HEK293 (cell line): ENCODE results near the gene EZH2.

Experiments used
- CTCF ChIA-PET: fragments of 350-600 bp; formaldehyde crosslinking; extraction: SDS; loops from one replicate; lab custom pipeline; 2021; ENCODE audit warnings: antibody characterized with exemption; lab: Yijun Ruan, JAX
- POLR2A ChIA-PET: fragments of 300-600 bp; formaldehyde crosslinking; extraction: SDS; loops from one replicate; lab custom pipeline; 2020; ENCODE audit warnings: antibody characterized with exemption, inconsistent platforms; lab: Yijun Ruan, JAX
- H3K27ac ChIP-seq: fragments of 200-500 bp; sonication (Bioruptor generic); 2 replicates; pipeline ENCODE4 v1.5.1; 2014; ENCODE audit warnings: low read depth, low read length, control low read depth, inconsistent platforms; ENCODE audit errors: extremely low read depth
- H3K36me3 ChIP-seq, 2 experiments: fragments of 200-500 bp in 1 of 2; sonication (Bioruptor generic) in 1 of 2; 1 replicate in 1 of 2; 2 replicates in 1 of 2; pipeline ENCODE4 v1.5.1; 2014 to 2017; ENCODE audit warnings: inconsistent platforms in 2 of 2, low read length in 2 of 2; ENCODE audit not compliant: control insufficient read depth in 2 of 2, insufficient read depth in 1 of 2
- H3K4me1 ChIP-seq: fragments of 200-500 bp; sonication (Bioruptor generic); 2 replicates; pipeline ENCODE4 v1.5.1; 2014; ENCODE audit warnings: mild to moderate bottlenecking, low read length, inconsistent platforms; ENCODE audit not compliant: control insufficient read depth, insufficient read depth
- H3K4me3 ChIP-seq: 2 replicates; pipeline ENCODE4 v1.5.1; 2011; ENCODE audit warnings: low read depth, mild to moderate bottlenecking, control low read depth, low read length, moderate library complexity
- H3K9me3 ChIP-seq: fragments of 200-500 bp; sonication (Bioruptor generic); 2 replicates; pipeline ENCODE4 v1.5.1; 2014; ENCODE audit warnings: low read depth, low read length, inconsistent platforms; ENCODE audit not compliant: control insufficient read depth, insufficient read depth
- BCL11A ChIP-seq: fragments of 450-650 bp; formaldehyde crosslinking; IDR thresholded peaks from 2 replicates; pipeline ENCODE4 v1.5.1; 2016; ENCODE audit warnings: low read depth, missing biosample characterization, missing genetic modification characterization
- BCL11B ChIP-seq: fragments of 450-650 bp; formaldehyde crosslinking; IDR thresholded peaks from 2 replicates; pipeline ENCODE4 v1.5.1; 2016; ENCODE audit warnings: low read depth, missing biosample characterization, missing genetic modification characterization
- GLI4 ChIP-seq: fragments of 450-650 bp; formaldehyde crosslinking; IDR thresholded peaks from 2 replicates; pipeline ENCODE4 v1.5.1; 2016; ENCODE audit warnings: missing biosample characterization, missing genetic modification characterization
- KLF1 ChIP-seq: fragments of 450-650 bp; formaldehyde crosslinking; IDR thresholded peaks from 2 replicates; pipeline ENCODE4 v1.5.1; 2016; ENCODE audit warnings: missing biosample characterization, missing genetic modification characterization
- KLF16 ChIP-seq: fragments of 450-650 bp; formaldehyde crosslinking; IDR thresholded peaks from 2 replicates; pipeline ENCODE4 v1.5.1; 2017; ENCODE audit warnings: missing biosample characterization, missing genetic modification characterization
- MEIS1 ChIP-seq: sonication (generic); formaldehyde crosslinking; IDR thresholded peaks from 2 replicates; pipeline ENCODE4 v1.8.1; 2022; ENCODE audit warnings: missing genetic modification reagents, mild to moderate bottlenecking, borderline replicate concordance
- OSR2 ChIP-seq: fragments of 450-650 bp; formaldehyde crosslinking; IDR thresholded peaks from 2 replicates; pipeline ENCODE4 v1.5.1; 2016; ENCODE audit warnings: missing biosample characterization, missing genetic modification characterization
- OVOL3 ChIP-seq: fragments of 450-650 bp; formaldehyde crosslinking; IDR thresholded peaks from 2 replicates; pipeline ENCODE4 v1.5.1; 2016; ENCODE audit warnings: missing biosample characterization, missing genetic modification characterization
- PRDM1 ChIP-seq: fragments of 450-650 bp; formaldehyde crosslinking; IDR thresholded peaks from 2 replicates; pipeline ENCODE4; 2016; ENCODE audit warnings: missing biosample characterization, missing genetic modification characterization
- RBAK ChIP-seq: fragments of 450-650 bp; formaldehyde crosslinking; IDR thresholded peaks from 2 replicates; pipeline ENCODE4 v1.5.1; 2016; ENCODE audit warnings: missing biosample characterization, missing genetic modification characterization
- ZFP3 ChIP-seq: fragments of 450-650 bp; formaldehyde crosslinking; IDR thresholded peaks from 2 replicates; pipeline ENCODE4 v1.5.1; 2016; ENCODE audit warnings: low read depth, missing biosample characterization, missing genetic modification characterization
- ZNF155 ChIP-seq: fragments of 450-650 bp; formaldehyde crosslinking; IDR thresholded peaks from 2 replicates; pipeline ENCODE4 v1.5.1; 2016; ENCODE audit warnings: missing biosample characterization, missing genetic modification characterization
- ZNF19 ChIP-seq: fragments of 450-650 bp; formaldehyde crosslinking; IDR thresholded peaks from 2 replicates; pipeline ENCODE4; 2016; ENCODE audit warnings: missing biosample characterization, missing genetic modification characterization, low read depth
- ZNF24 ChIP-seq: fragments of 450-650 bp; formaldehyde crosslinking; IDR thresholded peaks from 2 replicates; pipeline ENCODE4 v1.5.1; 2016; ENCODE audit warnings: missing biosample characterization, missing genetic modification characterization
- ZNF266 ChIP-seq: fragments of 450-650 bp; formaldehyde crosslinking; IDR thresholded peaks from 2 replicates; pipeline ENCODE4 v1.5.1; 2016; ENCODE audit warnings: missing biosample characterization, missing genetic modification characterization, low read depth
- ZNF274 ChIP-seq, 2 experiments: fragments of 200-500 bp in 1 of 2; fragments of 450-650 bp in 1 of 2; sonication (Bioruptor generic) in 1 of 2; formaldehyde crosslinking in 1 of 2; IDR thresholded peaks; 2 replicates each; pipeline versions ENCODE4 v1.5.1 to v1.6.1; 2014 to 2016; ENCODE audit warnings: borderline replicate concordance in 1 of 2, inconsistent platforms in 1 of 2, low read length in 1 of 2, missing biosample characterization in 1 of 2, missing genetic modification characterization in 1 of 2
- ZNF366 ChIP-seq: fragments of 450-650 bp; formaldehyde crosslinking; conservative IDR thresholded peaks from 2 replicates; pipeline ENCODE4 v1.5.1; 2016; ENCODE audit warnings: missing biosample characterization, missing genetic modification characterization
- ZNF426 ChIP-seq: fragments of 450-650 bp; formaldehyde crosslinking; IDR thresholded peaks from 2 replicates; pipeline ENCODE4 v1.5.1; 2017; ENCODE audit warnings: missing biosample characterization, missing genetic modification characterization, mild to moderate bottlenecking, inconsistent platforms, moderate library complexity
- ZNF510 ChIP-seq: fragments of 450-650 bp; formaldehyde crosslinking; IDR thresholded peaks from 2 replicates; pipeline ENCODE4 v1.5.1; 2018; ENCODE audit warnings: mild to moderate bottlenecking, missing genetic modification characterization, missing biosample characterization; ENCODE audit not compliant: insufficient replicate concordance
- ZNF571 ChIP-seq: fragments of 450-650 bp; formaldehyde crosslinking; IDR thresholded peaks from 2 replicates; pipeline ENCODE4 v1.5.0; 2017; ENCODE audit warnings: missing biosample characterization, missing genetic modification characterization
- ZNF623 ChIP-seq: fragments of 450-650 bp; formaldehyde crosslinking; IDR thresholded peaks from 2 replicates; pipeline ENCODE4 v1.5.1; 2016; ENCODE audit warnings: missing biosample characterization, missing genetic modification characterization
- ZNF660 ChIP-seq: fragments of 450-650 bp; IDR thresholded peaks from 2 replicates; pipeline ENCODE4 v1.5.1; 2018; ENCODE audit warnings: missing biosample characterization, mild to moderate bottlenecking, missing genetic modification characterization
- ZNF768 ChIP-seq: fragments of 450-650 bp; formaldehyde crosslinking; IDR thresholded peaks from 2 replicates; pipeline ENCODE4 v1.5.1; 2018; ENCODE audit warnings: missing biosample characterization, mild to moderate bottlenecking, missing genetic modification characterization
- ZNF785 ChIP-seq: fragments of 450-650 bp; formaldehyde crosslinking; IDR thresholded peaks from 2 replicates; pipeline ENCODE4 v1.5.1; 2016; ENCODE audit warnings: missing biosample characterization, missing genetic modification characterization
- ZSCAN16 ChIP-seq: fragments of 450-650 bp; formaldehyde crosslinking; IDR thresholded peaks from 2 replicates; pipeline ENCODE4 v1.5.1; 2016; ENCODE audit warnings: missing biosample characterization, missing genetic modification characterization
- TF ChIP-seq, protein P1 (sequence below): fragments of 450-650 bp; formaldehyde crosslinking; IDR thresholded peaks from 2 replicates; pipeline ENCODE4 v1.5.1; 2016; ENCODE audit warnings: missing biosample characterization, missing genetic modification characterization
- TF ChIP-seq, protein P2 (sequence below): fragments of 450-650 bp; formaldehyde crosslinking; IDR thresholded peaks from 2 replicates; pipeline ENCODE4 v1.5.1; 2016; ENCODE audit warnings: missing biosample characterization, missing genetic modification characterization
- TF ChIP-seq, protein P3 (sequence below): fragments of 450-650 bp; formaldehyde crosslinking; IDR thresholded peaks from 2 replicates; pipeline ENCODE4 v1.5.1; 2017; ENCODE audit warnings: missing biosample characterization, missing genetic modification characterization
- TF ChIP-seq, protein P4 (sequence below): fragments of 450-650 bp; formaldehyde crosslinking; conservative IDR thresholded peaks from 2 replicates; pipeline ENCODE4 v1.5.1; 2016; ENCODE audit warnings: low read depth, missing biosample characterization, missing genetic modification characterization

The EZH2 gene

DNA sequence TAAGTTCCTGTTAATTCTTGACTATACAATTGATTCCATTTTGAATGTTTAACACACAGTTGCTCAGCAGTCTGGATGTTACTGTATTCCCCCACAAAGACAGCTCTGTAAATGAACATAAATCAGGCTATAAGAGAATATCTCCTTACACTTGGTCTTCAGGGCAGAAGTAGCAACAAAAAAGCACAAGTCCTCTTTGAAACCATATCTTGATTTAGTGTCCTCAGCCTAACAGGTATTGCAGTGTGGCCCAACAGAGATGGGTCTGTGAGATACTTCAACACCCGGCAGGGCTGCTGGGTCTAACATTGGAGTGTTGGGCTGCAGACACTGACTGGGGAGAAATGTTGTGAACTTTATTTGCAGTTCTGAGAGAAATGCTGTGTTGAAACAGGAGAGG, 109.6 kb downstream of the EZH2 start:
- Histone ChIP-seq H3K4me1 (peaks cover 3% of the 10 kb centered on the region), H3K27ac (no peak overlapping the region), H3K4me3 (no peak overlapping the region), H3K9me3 (no peaks in the 10 kb centered on the region), H3K36me3 (peaks cover 0 to 54% of the 10 kb centered on the region in 2 experiments; a peak in 1 of 3 replicates)
- TF ChIP-seq, protein P1, sequence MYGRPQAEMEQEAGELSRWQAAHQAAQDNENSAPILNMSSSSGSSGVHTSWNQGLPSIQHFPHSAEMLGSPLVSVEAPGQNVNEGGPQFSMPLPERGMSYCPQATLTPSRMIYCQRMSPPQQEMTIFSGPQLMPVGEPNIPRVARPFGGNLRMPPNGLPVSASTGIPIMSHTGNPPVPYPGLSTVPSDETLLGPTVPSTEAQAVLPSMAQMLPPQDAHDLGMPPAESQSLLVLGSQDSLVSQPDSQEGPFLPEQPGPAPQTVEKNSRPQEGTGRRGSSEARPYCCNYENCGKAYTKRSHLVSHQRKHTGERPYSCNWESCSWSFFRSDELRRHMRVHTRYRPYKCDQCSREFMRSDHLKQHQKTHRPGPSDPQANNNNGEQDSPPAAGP (tag by site-specific recombination): no peak
- TF ChIP-seq GLI4 (tag by site-specific recombination): no peak
- TF ChIP-seq ZNF768 (tag by site-specific recombination): no peak
- no peak for TF ChIP-seq ZNF510 (tag by site-specific recombination)
- no peak for TF ChIP-seq RBAK (tag by site-specific recombination)
- TF ChIP-seq, protein P2, sequence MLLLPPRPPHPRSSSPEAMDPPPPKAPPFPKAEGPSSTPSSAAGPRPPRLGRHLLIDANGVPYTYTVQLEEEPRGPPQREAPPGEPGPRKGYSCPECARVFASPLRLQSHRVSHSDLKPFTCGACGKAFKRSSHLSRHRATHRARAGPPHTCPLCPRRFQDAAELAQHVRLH (tag by site-specific recombination): no peak
- no peak for TF ChIP-seq ZNF155
- no peak for TF ChIP-seq ZNF19
- TF ChIP-seq KLF1: no peak
- TF ChIP-seq BCL11A (tag by site-specific recombination): no peak
- TF ChIP-seq OVOL3 (tag by site-specific recombination): no peak
- no peak for TF ChIP-seq ZNF623 (tag by site-specific recombination)
- TF ChIP-seq ZNF785 (tag by site-specific recombination): no peak
- TF ChIP-seq BCL11B (tag by site-specific recombination): no peak
- ChIA-PET POLR2A (interaction anchor here (1.0 to 2.3 kb wide), 2 partner anchors 76 kb away, joined by 3 to 10 read pairs; partner anchors contain the start of gene CUL1), CTCF (interaction anchor here (0.9 to 2.0 kb wide), 2 partner anchors 28 to 33 kb away, joined by 3 to 7 read pairs; no protein-coding TSS in a partner anchor)

DNA sequence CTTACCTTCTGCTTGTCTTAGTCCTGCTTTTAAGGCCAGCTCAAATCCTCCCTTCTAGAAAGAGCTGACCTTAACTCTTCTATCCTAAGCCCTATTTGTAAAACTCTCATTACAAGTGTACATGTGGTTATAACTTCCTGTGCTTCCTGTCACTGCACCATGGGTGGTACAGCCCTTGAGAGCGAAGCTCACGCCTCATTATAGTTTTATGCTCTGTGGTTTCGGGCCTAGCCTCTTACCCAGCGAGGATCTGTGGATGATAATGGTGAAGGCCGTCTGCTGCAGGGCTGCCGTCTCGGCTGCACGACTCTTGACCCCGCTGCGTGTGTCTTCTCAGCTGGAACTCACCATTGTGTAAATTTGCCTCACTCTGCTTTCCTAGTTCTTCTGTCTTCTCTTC, 110.8 kb downstream of the EZH2 start:
- Histone ChIP-seq H3K4me1 (peaks cover 3% of the 10 kb centered on the region), H3K4me3 (no peak overlapping the region), H3K27ac (no peak overlapping the region), H3K36me3 (peaks cover 0 to 53% of the 10 kb centered on the region in 2 experiments; a peak in 1 of 3 replicates), H3K9me3 (no peaks in the 10 kb centered on the region)
- ChIA-PET POLR2A (interaction anchor here (1.2 to 2.3 kb wide), 2 partner anchors 74 to 168 kb away, joined by 3 to 10 read pairs; partner anchors contain the start of gene CUL1), CTCF (interaction anchor here (0.7 to 1.1 kb wide), 2 partner anchors 190 to 198 kb away, joined by 4 to 6 read pairs; no protein-coding TSS in a partner anchor)
- TF ChIP-seq, protein P3, sequence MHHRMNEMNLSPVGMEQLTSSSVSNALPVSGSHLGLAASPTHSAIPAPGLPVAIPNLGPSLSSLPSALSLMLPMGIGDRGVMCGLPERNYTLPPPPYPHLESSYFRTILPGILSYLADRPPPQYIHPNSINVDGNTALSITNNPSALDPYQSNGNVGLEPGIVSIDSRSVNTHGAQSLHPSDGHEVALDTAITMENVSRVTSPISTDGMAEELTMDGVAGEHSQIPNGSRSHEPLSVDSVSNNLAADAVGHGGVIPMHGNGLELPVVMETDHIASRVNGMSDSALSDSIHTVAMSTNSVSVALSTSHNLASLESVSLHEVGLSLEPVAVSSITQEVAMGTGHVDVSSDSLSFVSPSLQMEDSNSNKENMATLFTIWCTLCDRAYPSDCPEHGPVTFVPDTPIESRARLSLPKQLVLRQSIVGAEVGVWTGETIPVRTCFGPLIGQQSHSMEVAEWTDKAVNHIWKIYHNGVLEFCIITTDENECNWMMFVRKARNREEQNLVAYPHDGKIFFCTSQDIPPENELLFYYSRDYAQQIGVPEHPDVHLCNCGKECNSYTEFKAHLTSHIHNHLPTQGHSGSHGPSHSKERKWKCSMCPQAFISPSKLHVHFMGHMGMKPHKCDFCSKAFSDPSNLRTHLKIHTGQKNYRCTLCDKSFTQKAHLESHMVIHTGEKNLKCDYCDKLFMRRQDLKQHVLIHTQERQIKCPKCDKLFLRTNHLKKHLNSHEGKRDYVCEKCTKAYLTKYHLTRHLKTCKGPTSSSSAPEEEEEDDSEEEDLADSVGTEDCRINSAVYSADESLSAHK (tag by site-specific recombination): peak; percentile 70; the same call in 1 of the 2 replicates
- TF ChIP-seq ZNF426 (tag by site-specific recombination): no peak
- TF ChIP-seq ZFP3 (tag by site-specific recombination): no peak
- TF ChIP-seq KLF16 (tag by site-specific recombination): no peak
- no peak for TF ChIP-seq MEIS1 (CRISPR knock-in tag)
- TF ChIP-seq, protein P4, sequence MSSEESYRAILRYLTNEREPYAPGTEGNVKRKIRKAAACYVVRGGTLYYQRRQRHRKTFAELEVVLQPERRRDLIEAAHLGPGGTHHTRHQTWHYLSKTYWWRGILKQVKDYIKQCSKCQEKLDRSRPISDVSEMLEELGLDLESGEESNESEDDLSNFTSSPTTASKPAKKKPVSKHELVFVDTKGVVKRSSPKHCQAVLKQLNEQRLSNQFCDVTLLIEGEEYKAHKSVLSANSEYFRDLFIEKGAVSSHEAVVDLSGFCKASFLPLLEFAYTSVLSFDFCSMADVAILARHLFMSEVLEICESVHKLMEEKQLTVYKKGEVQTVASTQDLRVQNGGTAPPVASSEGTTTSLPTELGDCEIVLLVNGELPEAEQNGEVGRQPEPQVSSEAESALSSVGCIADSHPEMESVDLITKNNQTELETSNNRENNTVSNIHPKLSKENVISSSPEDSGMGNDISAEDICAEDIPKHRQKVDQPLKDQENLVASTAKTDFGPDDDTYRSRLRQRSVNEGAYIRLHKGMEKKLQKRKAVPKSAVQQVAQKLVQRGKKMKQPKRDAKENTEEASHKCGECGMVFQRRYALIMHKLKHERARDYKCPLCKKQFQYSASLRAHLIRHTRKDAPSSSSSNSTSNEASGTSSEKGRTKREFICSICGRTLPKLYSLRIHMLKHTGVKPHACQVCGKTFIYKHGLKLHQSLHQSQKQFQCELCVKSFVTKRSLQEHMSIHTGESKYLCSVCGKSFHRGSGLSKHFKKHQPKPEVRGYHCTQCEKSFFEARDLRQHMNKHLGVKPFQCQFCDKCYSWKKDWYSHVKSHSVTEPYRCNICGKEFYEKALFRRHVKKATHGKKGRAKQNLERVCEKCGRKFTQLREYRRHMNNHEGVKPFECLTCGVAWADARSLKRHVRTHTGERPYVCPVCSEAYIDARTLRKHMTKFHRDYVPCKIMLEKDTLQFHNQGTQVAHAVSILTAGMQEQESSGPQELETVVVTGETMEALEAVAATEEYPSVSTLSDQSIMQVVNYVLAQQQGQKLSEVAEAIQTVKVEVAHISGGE (tag by site-specific recombination): no peak
- no peak for TF ChIP-seq ZNF274 (IDR thresholded peaks at IDR 0.05; ENCODE audit: low read length)
- TF ChIP-seq ZNF274 (tag by site-specific recombination; IDR thresholded peaks at IDR 0.05; ENCODE audit: borderline replicate concordance): no peak
- peak; percentile 73 for TF ChIP-seq ZNF24
- TF ChIP-seq PRDM1 (tag by site-specific recombination): no peak
- TF ChIP-seq ZNF366 (tag by site-specific recombination): no peak
- peak; percentile 99 for TF ChIP-seq OSR2 (tag by site-specific recombination)
- no peak for TF ChIP-seq ZSCAN16
- TF ChIP-seq ZNF266 (tag by site-specific recombination): no peak
- no peak for TF ChIP-seq ZNF571 (tag by site-specific recombination)
- peak; percentile 16; the same call in 1 of the 2 replicates for TF ChIP-seq ZNF660 (tag by site-specific recombination)
